HG03342 (cell line): ENCODE results near the gene GPR3.

Experiments used
- ATAC-seq: cut with Tn5 transposase; IDR thresholded peaks from one replicate; pipeline ENCODE4 v1.9.1; 2021; ENCODE audit warnings: mild to moderate bottlenecking, moderate library complexity; ENCODE audit not compliant: unreplicated experiment

Gene GPR3

DNA sequence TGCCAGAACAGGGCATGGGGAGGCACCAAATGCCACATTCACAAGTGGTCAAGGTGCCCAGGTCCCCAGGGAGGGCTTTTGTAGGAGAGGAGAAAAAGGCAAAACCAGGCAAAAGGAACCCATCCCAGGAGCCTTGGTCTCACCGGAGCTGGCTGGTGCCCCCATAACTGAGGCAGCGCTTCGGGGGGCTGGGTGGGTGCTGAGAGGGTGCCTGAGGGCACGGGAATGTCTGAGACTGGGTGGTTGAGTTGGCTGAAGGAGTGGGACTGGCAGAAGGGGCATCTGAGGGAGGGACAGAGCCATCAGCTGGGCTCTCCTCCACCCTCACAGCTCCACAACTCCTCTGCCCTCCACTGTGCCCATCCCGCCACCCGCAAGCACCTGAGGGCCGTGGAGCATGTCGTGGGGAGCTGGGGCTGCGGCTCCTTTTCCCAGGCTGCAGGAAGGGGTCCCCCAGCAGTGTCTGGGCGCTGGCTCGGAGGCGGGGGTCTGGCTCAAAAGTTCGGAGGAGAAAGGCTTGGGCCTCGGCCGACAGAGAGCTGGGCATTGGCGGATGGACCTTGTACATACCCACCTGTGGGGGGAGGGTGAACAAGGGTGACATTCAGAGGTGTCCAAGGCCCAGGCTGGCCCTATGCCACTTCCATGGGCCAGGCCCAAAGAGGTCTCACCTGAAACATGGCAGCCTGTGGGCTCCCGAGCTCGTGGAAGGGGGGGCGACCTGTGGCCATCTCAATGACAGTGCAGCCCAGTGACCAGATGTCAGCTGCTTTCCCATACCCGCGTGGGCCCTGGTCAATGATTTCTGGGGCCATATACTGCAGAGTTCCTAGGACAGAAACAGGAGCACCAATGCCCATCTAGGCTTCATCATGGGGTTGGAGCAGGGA, 34.1 kb upstream of the GPR3 start:
- ATAC-seq, result no peak

DNA sequence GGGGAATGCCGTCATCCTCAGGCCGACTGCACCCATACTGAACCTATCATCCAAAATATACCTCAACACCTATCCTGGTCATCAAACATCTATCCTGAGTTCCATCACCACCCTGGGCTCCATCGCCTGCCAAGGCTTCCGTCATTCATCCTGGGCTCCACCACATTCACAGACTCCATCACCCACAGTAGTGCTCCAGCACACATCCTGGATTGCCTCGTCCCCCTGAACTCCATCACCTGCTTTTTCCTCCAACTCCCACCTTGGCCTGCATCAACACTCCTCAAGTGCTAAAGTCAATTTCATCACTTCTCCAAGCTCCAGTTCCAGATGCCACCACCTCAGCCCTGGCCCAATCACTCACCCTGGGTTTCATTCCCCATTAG, 33.5 kb upstream of the GPR3 start:
- ATAC-seq, result no peak

DNA sequence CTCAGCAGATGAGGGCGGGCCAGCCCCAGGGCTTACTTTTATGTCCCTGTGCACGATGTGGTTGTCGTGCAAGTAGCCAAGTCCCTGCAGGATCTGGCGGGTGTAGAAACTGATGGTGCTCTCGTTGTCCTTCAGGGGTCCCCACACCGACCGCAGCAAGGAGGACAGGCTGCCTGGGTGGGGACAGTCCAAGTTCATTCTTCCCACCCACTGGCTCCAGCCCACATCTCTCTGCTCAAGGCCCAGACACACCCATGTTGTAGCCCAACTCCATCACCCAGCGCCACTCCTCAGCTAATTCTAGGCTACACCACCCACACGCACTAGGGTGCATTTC, 32.6 kb upstream of the GPR3 start:
- no peak for ATAC-seq

DNA sequence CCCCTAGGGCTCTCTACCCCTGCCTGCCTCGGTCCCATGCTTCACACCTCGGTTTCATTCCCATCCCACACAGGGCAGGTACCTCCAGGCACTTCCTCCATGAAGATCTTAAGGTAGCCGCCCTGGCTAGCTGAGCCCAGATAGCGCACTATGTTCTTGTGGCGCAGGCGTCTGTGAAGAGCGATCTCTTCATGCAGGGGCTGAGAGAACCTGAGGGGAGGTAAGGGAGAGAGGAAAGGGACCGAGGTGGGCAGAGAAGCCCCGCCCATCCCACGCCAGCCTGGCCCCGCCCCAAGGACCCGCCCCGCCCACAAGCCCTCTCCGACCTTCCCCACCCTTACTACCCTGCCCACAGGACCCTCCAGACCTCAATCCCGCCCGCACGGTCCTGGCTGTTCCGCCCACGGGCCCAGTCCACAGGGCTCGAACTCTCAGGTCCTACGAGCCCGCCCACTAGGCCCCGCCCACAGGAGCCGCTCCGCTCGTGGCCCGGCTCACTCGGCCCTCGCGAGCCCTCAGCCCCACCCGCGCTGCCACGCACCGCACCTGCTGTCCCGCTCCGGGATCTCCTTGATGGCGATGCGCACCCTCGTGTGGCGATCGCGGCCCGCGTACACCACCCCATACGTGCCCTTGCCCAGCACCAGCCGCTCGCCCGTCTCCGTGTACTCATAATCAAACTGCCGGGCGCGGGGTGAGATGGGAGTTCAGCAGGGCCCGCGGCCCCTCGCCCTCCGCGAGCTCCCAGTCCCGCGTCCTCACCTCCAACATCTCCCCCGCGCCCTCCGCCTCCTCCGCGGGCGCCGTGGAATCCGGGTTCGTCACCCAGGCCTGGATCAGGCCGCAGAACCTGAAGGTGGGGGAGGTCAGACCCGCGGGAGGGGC, 32.0 kb upstream of the GPR3 start:
- ATAC-seq, result no peak

DNA sequence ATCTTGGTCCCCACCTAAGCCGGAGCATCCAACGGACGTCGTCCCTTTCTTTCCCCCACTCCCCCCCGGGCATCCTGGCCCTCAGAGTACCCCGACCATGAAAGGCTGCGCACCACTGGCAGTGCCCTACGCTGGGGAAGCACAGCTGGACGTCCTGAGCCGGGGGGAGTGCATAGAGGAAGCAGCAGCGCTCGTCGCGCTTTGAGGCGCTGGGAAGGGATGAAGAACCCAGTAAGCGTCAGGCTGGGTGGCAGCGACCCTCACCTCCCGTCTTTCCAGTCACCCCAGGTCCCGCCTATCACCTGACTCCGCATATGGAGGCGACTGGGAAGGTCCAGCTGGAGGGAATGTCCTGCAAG, 31.4 kb upstream of the GPR3 start:
- no peak for ATAC-seq

- no peak for ATAC-seq
Measured at GRCh38 chr1:27361553-27361952, 30.9 kb upstream of the GPR3 start.

- ATAC-seq, result no peak
Measured at GRCh38 chr1:27363766-27364695, 28.4 kb upstream of the GPR3 start.

DNA sequence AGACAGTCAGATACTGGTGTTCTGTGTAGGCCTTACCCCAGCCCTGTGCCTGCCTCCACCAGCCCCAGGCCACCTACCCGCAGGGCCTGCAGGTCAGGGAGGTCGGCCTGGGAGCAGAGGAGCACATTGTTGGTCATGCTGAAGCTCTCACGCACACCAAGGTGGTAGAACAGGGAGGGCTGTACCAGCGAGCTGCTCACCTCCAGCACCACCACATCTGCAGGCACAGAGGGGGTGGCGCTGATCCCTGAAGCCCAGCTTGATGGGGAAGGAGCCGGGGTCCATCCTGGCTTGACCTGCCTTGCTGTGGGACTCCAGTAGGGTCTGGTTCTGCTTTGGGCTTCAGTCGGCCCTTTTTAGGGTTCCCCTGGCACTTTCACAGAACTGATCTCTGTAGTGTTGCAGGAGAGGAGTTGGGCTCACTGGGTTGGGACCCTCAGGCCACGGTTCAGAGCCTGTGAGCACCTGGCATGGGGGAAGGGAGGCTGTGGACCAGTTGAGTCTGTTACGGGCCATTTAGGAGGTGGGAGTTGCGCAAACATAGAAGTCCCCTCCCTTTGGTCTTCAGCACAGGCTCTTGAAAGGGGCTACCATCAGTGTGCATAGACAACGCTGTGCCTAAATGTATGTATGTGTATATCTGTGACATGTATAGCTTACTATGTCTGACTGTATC, 27.6 kb upstream of the GPR3 start:
- ATAC-seq, result no peak

- ATAC-seq, result no peak
Measured at GRCh38 chr1:27365372-27366112, 26.9 kb upstream of the GPR3 start.

- no peak for ATAC-seq
Measured at GRCh38 chr1:27366113-27366410, 26.4 kb upstream of the GPR3 start.

GRCh38 chr1:27366411-27367159, 25.8 kb upstream of the GPR3 start, which contains the start of gene MAP3K6:
MAP3K6 (minus strand) TSS chr1:27366961; CDS start chr1:27366597, 364 bp downstream.
- no peak for ATAC-seq

DNA sequence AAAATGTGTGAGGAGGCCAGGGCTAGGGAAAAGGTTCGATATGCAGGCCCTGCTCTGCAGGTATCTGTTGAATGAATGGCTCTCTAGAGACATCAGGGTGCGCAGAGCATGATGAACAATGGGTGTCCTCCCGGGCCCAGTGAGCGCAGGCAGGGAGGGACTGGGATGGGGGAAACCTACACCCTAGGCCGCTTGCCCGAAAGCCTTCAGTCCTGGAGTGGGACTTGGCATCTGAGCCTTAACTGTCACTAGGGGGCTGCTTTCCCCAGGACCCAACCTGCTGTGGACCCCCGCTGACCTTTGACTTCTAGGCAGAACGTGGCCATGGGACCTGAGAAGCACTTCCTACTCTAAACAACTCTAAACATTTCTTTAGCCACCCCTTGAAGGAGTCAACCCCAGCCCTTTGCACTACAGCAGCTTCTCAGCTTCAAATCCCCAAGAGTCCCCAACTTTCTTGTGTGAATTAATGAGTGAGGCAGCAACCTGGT, 25.2 kb upstream of the GPR3 start:
- ATAC-seq, result no peak

- ATAC-seq, result no peak
Measured at GRCh38 chr1:27368869-27369582, 23.4 kb upstream of the GPR3 start.

DNA sequence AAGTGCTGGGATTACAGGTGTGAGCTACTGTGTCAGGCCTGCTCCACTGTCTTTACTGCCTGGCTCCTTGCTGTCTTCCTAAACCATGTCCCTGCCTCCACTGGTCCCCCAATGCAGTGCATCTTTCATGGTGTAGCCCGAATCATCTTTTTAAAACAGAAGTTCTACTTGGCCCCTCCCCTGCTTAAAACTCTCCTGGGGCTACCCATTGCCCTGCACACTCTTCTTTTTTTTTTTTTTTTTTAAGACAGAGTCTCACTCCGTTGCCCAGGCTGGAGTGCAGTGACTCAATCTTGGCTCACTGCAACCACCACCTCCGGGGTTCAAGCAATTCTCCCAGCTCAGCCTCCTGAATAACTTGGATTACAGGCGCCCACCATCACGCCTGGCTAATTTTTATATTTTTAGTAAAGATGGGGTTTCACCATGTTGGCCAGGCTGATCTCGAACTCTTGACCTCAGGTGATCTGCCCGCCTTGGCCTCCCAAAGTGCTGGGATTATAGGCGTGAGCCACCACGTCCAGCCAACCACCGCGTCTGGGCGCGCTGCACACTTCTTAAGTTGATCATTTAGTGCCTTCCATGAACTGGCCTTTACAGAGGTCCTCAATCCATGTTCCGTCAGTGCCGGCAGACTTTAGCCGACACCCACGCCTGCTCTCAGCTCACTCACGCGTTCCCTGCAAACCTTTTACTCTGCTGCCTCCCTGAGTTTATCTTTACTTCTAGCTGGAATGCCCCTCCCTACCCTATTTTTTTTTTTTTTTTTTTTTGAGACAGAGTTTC, 20.2 kb upstream of the GPR3 start:
- no peak for ATAC-seq

GRCh38 chr1:27372808-27373690, 19.4 kb upstream of the GPR3 start:
- no peak for ATAC-seq

- ATAC-seq, result no peak
Measured at GRCh38 chr1:27374362-27375086, 17.9 kb upstream of the GPR3 start, which contains the start of gene FCN3. FCN3 (minus strand) TSS chr1:27374824; CDS start chr1:27374818, 6 bp downstream.
